Osteoblast (primary cell): ENCODE measurements around the gene CCR3. TPM values are rescaled to one million over a fixed set of nuclear protein-coding genes. Genes with fewer than 3 reads are reported as not detected.
A peak's percentile ranks its signal among the peaks of the same experiment; 100 is the strongest.

Experiments used
- DNase-seq: peaks from one replicate; pipeline ENCODE4 v3.0.0; 2011; ENCODE audit warnings: low spot score, mixed read lengths; ENCODE audit not compliant: insufficient read length; ENCODE audit errors: missing footprints
- H2AFZ ChIP-seq: 2 replicates; pipeline ENCODE4 v1.6.0; 2011; ENCODE audit warnings: mild to moderate bottlenecking, low read length
- H3K27ac ChIP-seq: 2 replicates; pipeline ENCODE4 v1.5.1; 2011; ENCODE audit warnings: mild to moderate bottlenecking, low read depth, low read length, moderate library complexity
- H3K27me3 ChIP-seq: 2 replicates; pipeline ENCODE4 v1.6.0; 2012; ENCODE audit warnings: mild to moderate bottlenecking, control low read depth, inconsistent platforms, low read length, moderate library complexity; ENCODE audit not compliant: insufficient read depth
- H3K36me3 ChIP-seq: 2 replicates; pipeline ENCODE4 v1.5.1; 2011; ENCODE audit warnings: mild to moderate bottlenecking, low read length, control low read depth, moderate library complexity; ENCODE audit not compliant: insufficient read depth
- H3K4me1 ChIP-seq: 2 replicates; pipeline ENCODE4 v1.5.1; 2011; ENCODE audit warnings: mild to moderate bottlenecking, low read length, control low read depth, moderate library complexity; ENCODE audit not compliant: insufficient read depth
- H3K4me2 ChIP-seq: 2 replicates; pipeline ENCODE4 v1.6.0; 2011; ENCODE audit warnings: mild to moderate bottlenecking, low read length; ENCODE audit not compliant: insufficient read depth
- H3K4me3 ChIP-seq: fragments of 200-600 bp; sonication (generic); 3 replicates; pipeline ENCODE4 v1.5.1; 2012; ENCODE audit warnings: mild to moderate bottlenecking, low read length, inconsistent platforms; ENCODE audit not compliant: insufficient read depth
- H3K79me2 ChIP-seq: 2 replicates; pipeline ENCODE4 v1.6.0; 2012; ENCODE audit warnings: mild to moderate bottlenecking, low read length, control low read depth, inconsistent platforms; ENCODE audit not compliant: insufficient read depth
- H3K9me3 ChIP-seq: 2 replicates; pipeline ENCODE4 v1.5.1; 2011; ENCODE audit warnings: low read depth, low read length, control low read depth
- H4K20me1 ChIP-seq: 2 replicates; pipeline ENCODE4 v1.6.0; 2012; ENCODE audit warnings: mild to moderate bottlenecking, low read length, control low read depth; ENCODE audit not compliant: insufficient read depth
- CTCF ChIP-seq: IDR thresholded peaks from 2 replicates; pipeline ENCODE4 v1.5.1; 2011; ENCODE audit warnings: mild to moderate bottlenecking, low read depth, low read length, moderate library complexity; ENCODE audit errors: extremely low read depth
- total RNA-seq: library from RNA; depleted of rRNA; stranded (reverse); fragments of >200 nt; gene quantifications from 2 replicates; pipeline ENCODE4 v1.2.3, GENCODE V29; 2012

The CCR3 gene
- total RNA-seq, 1 donor, result not detected

- Histone ChIP-seq H3K36me3 (no peaks in the 10 kb centered on the region), H3K4me3 (no peak overlapping the region), H4K20me1 (no peaks in the 10 kb centered on the region), H3K4me2 (no peak overlapping the region), H3K79me2 (no peaks in the 10 kb centered on the region), H3K27me3 (peaks cover 6% of the 10 kb centered on the region), H2AFZ (no peak overlapping the region), H3K4me1 (no peaks in the 10 kb centered on the region), H3K27ac (no peak overlapping the region), H3K9me3 (no peaks in the 10 kb centered on the region)
- no peak for DNase-seq
- TF ChIP-seq CTCF, result no peak
These were observed 29.0 kb downstream of the CCR3 start for GRCh38 chr3:46271209-46271745.

GRCh38 chr3:46272028-46272451, 29.8 kb downstream of the CCR3 start:
- Histone ChIP-seq H3K36me3 (no peaks in the 10 kb centered on the region), H3K79me2 (no peaks in the 10 kb centered on the region), H2AFZ (no peak overlapping the region), H4K20me1 (no peaks in the 10 kb centered on the region), H3K4me2 (no peak overlapping the region), H3K27ac (no peak overlapping the region), H3K9me3 (no peaks in the 10 kb centered on the region), H3K4me3 (no peak overlapping the region), H3K4me1 (no peaks in the 10 kb centered on the region), H3K27me3 (peaks cover 5% of the 10 kb centered on the region)
- TF ChIP-seq CTCF, result no peak
- DNase-seq, result no peak

DNA sequence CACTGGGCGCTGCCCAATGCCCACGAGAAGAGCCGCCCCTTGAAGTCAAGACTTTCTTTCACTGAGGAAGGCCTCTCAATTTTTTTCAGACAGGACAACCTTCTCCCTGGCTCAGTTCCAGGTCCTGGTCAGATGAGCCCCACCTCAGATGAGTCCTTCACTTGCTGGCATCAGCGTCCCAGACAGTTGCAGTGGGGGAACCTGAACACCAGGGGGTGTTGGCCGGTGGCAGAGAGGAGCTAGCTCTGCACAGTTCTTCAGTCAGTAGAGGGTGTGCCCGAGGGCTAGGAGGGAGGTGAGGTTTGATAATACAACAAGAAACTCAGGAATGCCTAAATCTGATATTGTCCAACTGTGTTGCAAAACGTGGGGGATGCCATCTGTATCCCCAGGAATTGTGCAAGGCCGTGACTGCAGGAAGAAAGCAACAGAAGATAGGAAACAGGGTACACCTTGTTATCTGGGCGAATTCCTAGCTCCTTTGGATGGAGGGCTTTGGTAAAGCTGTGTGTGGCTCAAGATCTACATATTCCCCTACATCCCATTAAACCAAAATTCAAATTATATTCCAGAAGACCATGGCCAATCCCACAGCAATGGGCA, 34.3 kb downstream of the CCR3 start:
- Histone ChIP-seq H2AFZ (no peak overlapping the region), H3K27me3 (peaks cover 3% of the 10 kb centered on the region), H3K4me1 (no peaks in the 10 kb centered on the region), H4K20me1 (no peaks in the 10 kb centered on the region), H3K27ac (no peak overlapping the region), H3K79me2 (no peaks in the 10 kb centered on the region), H3K36me3 (no peaks in the 10 kb centered on the region), H3K4me2 (no peak overlapping the region), H3K9me3 (no peaks in the 10 kb centered on the region), H3K4me3 (no peak overlapping the region)
- peak; percentile 68 for TF ChIP-seq CTCF
- no peak for DNase-seq

DNA sequence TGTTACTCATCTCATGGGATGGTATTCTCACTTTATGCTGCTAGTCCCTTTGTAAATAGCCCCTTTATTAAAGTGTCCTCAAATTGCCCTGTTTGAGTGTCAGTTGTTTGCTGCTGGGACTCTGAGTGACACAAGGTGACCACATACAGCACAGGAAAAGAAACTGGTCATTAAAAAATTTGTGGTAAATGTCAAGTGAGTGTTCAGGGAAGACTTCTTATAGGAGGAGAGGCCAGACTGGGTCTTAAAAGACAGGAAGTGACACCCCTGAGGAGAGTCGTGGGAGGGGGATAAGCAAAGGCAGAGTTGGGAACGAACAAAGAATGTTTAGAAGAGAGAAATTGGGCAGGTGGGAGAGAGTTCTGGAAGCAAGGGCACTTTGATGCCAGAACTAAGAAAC, 35.2 kb downstream of the CCR3 start:
- DNase-seq, result no peak
- no peak overlapping the region for H3K4me3 ChIP-seq
- H3K9me3 ChIP-seq, result no peaks in the 10 kb centered on the region
- no peak overlapping the region for H3K4me2 ChIP-seq
- H3K4me1 ChIP-seq, result no peaks in the 10 kb centered on the region
- TF ChIP-seq CTCF, result no peak
- no peak overlapping the region for H3K27ac ChIP-seq
- H4K20me1 ChIP-seq, result no peaks in the 10 kb centered on the region
- no peaks in the 10 kb centered on the region for H3K79me2 ChIP-seq
- H2AFZ ChIP-seq, result no peak overlapping the region
- H3K36me3 ChIP-seq, result no peaks in the 10 kb centered on the region
- peaks cover 3% of the 10 kb centered on the region for H3K27me3 ChIP-seq
